Measurements from ENCODE around the gene GCNT1. TPM values are rescaled to one million over a fixed set of nuclear protein-coding genes. Genes with fewer than 3 reads are reported as not detected.

The GCNT1 gene
- total and polyA plus RNA-seq, 4 donors, result 1.9 to 5.3 (median 3.1) TPM

DNA sequence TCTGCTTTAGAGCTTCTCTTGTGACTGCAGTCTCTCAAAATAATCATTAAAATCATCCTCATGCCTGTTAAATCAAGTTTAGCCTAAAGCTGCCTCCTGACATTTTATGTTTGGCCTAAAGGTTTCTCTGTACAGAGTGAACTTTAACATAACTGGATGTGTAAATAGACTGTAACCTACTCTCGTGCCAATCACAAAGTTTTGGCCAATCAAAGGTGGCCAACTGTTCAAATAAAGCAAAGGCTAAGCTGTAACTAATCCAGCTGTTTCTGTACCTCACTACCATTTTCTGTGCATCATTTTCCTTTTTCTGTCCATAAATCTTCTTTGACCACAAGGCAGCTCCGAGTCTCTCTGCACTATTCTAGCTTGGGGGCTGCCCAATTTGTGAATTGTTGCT lies 86.2 kb downstream of the GCNT1 start:
- Histone ChIP-seq H3K27me3 (ENCODE audit: control insufficient read depth, insufficient read depth, low read length) (no peaks in the 10 kb centered on the region), H3K36me3 (ENCODE audit: control insufficient read depth, insufficient read depth, low read length) (no peaks in the 10 kb centered on the region), H3K27ac (ENCODE audit: low read depth, low read length) (no peak overlapping the region), H3K4me1 (ENCODE audit: control insufficient read depth, insufficient read depth, low read length) (no peaks in the 10 kb centered on the region), H3K4me3 (ENCODE audit: low read depth, low read length) (no peak overlapping the region), H3K9me3 (ENCODE audit: control insufficient read depth, insufficient read depth, low read length) (no peaks in the 10 kb centered on the region)
- WGBS (ENCODE audit: insufficient coverage), result no CpG with 5 or more reads among the region's 2 CpGs
- no peak for DNase-seq (ENCODE audit: low read depth in 4 of 6, low spot score in 6 of 6)

DNA sequence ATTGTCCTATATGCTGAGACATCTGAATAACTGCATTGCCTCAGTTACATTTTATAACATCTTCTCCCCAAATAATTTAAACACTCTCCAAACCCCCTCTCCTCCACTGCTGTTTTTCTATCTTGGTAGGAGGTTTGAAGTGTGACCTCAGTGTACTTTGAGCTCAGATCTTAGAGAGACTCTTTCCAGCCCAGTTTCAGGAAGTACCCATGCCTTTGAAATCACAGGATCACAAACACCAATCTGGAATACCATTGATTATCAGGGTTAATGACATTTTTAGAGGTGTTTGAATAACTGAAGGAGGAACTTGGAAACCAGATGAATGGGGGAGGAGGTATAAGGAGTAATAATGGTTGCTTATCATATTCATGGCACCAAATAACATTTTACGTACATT lies 93.2 kb downstream of the GCNT1 start:
- Histone ChIP-seq H3K36me3 (ENCODE audit: control insufficient read depth, insufficient read depth, low read length) (no peaks in the 10 kb centered on the region), H3K4me1 (ENCODE audit: control insufficient read depth, insufficient read depth, low read length) (no peaks in the 10 kb centered on the region), H3K4me3 (ENCODE audit: low read depth, low read length) (no peak overlapping the region), H3K9me3 (ENCODE audit: control insufficient read depth, insufficient read depth, low read length) (no peaks in the 10 kb centered on the region), H3K27ac (ENCODE audit: low read depth, low read length) (no peak overlapping the region), H3K27me3 (ENCODE audit: control insufficient read depth, insufficient read depth, low read length) (no peaks in the 10 kb centered on the region)
- DNase-seq (ENCODE audit: low read depth in 4 of 6, low spot score in 6 of 6), result no peak
- no CpG with 5 or more reads among the region's 1 CpG for WGBS (ENCODE audit: insufficient coverage)

DNA sequence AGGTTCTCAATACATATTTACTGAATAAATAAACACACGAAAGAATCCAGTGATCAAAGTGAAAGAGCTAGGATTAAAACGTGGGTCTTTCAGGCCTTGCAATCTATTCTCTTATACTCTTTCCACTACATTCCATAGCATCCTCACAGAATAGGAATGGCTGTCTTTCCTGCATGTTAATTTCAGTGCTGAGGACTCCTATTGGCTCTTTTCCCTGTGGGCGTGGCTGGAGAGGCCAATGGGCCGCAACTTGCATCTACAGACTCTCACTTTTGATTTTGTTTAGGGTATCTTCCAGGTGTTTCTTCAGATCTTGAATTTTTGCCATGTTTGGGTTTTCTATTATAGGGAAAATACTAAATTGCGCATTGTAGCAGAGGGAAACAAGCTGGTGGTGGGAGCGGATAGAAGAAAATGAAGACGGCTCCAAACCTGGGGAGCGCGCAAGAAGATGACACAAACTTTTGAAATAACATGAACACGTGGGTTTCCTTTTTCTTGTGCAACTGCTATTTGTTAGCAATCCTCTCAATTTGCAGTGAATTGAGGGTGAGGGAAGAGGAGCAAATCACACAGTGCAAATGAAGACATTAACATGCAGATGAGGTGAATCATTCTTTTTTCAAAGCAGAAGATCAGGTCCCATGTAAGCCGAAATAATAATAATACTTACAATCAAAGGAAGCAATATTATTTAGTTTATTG lies 93.9 kb downstream of the GCNT1 start:
- H3K9me3 ChIP-seq (ENCODE audit: control insufficient read depth, insufficient read depth, low read length), result no peaks in the 10 kb centered on the region
- no peaks in the 10 kb centered on the region for H3K36me3 ChIP-seq (ENCODE audit: control insufficient read depth, insufficient read depth, low read length)
- H3K4me1 ChIP-seq (ENCODE audit: control insufficient read depth, insufficient read depth, low read length), result no peaks in the 10 kb centered on the region
- H3K27me3 ChIP-seq (ENCODE audit: control insufficient read depth, insufficient read depth, low read length), result no peaks in the 10 kb centered on the region
- no peak overlapping the region for H3K4me3 ChIP-seq (ENCODE audit: low read depth, low read length)
- no peak for DNase-seq (ENCODE audit: low read depth in 4 of 6, low spot score in 6 of 6)
- 89% methylated on average over 6 of the region's 11 CpGs for WGBS (ENCODE audit: insufficient coverage)
- no peak overlapping the region for H3K27ac ChIP-seq (ENCODE audit: low read depth, low read length)

DNA sequence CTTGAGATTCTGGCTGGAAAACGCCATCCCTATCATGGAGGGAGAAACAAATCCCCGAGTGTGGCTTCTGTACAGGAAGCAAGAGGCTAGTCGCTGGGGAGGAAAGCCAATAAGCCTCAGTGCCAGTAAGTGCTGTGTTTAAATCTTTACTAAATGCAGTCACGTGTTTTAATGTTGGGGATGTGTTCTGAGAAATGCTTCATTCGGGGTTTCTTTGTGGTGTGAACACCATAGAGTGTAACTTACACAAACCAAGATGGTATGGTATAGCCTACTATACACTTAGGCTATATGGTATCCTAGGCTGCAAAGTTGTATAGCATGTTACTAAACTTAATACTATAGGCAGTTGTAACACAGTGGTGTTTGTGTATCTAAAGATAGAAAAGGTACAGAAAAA lies 94.7 kb downstream of the GCNT1 start:
- 80% methylated on average over 3 of the region's 5 CpGs for WGBS (ENCODE audit: insufficient coverage)
- Histone ChIP-seq H3K4me3 (ENCODE audit: low read depth, low read length) (no peak overlapping the region), H3K27me3 (ENCODE audit: control insufficient read depth, insufficient read depth, low read length) (no peaks in the 10 kb centered on the region), H3K27ac (ENCODE audit: low read depth, low read length) (no peak overlapping the region), H3K9me3 (ENCODE audit: control insufficient read depth, insufficient read depth, low read length) (no peaks in the 10 kb centered on the region), H3K4me1 (ENCODE audit: control insufficient read depth, insufficient read depth, low read length) (no peaks in the 10 kb centered on the region), H3K36me3 (ENCODE audit: control insufficient read depth, insufficient read depth, low read length) (no peaks in the 10 kb centered on the region)
- no peak for DNase-seq (ENCODE audit: low read depth in 4 of 6, low spot score in 6 of 6)

Other genes with a start within 250 kb of the GCNT1 start
- gene RFK, start 64.8 kb upstream of the GCNT1 start, total RNA-seq, result 10 to 100 TPM; 37.2 to 73.6 TPM
- 10 to 100 TPM; 58.0 to 89.6 TPM for gene RFK, start 64.8 kb upstream of the GCNT1 start, polyA plus RNA-seq (ENCODE audit: insufficient read length in 2 of 2)